Measurements from ENCODE around the gene CRTC3. TPM values are rescaled to one million over a fixed set of nuclear protein-coding genes. Genes with fewer than 3 reads are reported as not detected.

The CRTC3 gene
- total RNA-seq, 1 donor from 2014 or later: 21.4 TPM

DNA sequence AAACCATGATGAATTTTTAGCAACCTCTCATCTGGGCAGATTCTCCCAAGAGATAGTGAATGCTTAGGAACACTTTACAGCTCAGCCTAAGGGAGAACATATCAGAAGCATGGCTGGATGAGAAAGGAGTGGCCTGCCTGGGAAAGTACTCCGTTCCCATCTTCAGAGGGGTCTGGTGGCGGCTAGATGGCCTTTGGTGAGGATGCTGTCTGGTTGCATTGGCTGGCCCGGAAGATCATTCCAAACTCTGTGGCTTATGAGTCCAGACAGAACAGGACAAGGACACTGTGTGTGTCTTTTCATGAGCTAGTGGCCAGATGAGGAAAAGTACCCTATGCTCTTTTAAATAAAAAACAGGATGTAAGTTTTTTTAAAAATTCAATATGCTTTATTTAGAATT lies 51.2 kb downstream of the CRTC3 start:
- Histone ChIP-seq H3K79me2 (ENCODE audit: insufficient read depth, low read length) (peaks cover 3% of the 10 kb centered on the region), H2AFZ (ENCODE audit: low read depth, low read length) (no peak overlapping the region), H3K27me3 (ENCODE audit: insufficient read depth, low read length) (no peaks in the 10 kb centered on the region), H3K27ac (ENCODE audit: low read depth, low read length) (no peak overlapping the region), H3K9ac (ENCODE audit: low read length) (no peak overlapping the region), H3K36me3 (ENCODE audit: insufficient read depth, low read length) (no peaks in the 10 kb centered on the region), H3K4me2 (ENCODE audit: low read length) (no peak overlapping the region), H3K4me1 (ENCODE audit: insufficient read depth, low read length) (no peaks in the 10 kb centered on the region), H4K20me1 (ENCODE audit: insufficient read depth, low read length) (peaks cover 36% of the 10 kb centered on the region), H3K9me3 (ENCODE audit: insufficient read depth, low read depth, low read length) (no peaks in the 10 kb centered on the region), H3K4me3 (ENCODE audit: insufficient read depth, low read depth, low read length) (no peak overlapping the region)
- no peak for TF ChIP-seq EZH2 (IDR thresholded peaks at IDR 0.05; ENCODE audit: insufficient read depth, low read length)
- TF ChIP-seq, protein P1, sequence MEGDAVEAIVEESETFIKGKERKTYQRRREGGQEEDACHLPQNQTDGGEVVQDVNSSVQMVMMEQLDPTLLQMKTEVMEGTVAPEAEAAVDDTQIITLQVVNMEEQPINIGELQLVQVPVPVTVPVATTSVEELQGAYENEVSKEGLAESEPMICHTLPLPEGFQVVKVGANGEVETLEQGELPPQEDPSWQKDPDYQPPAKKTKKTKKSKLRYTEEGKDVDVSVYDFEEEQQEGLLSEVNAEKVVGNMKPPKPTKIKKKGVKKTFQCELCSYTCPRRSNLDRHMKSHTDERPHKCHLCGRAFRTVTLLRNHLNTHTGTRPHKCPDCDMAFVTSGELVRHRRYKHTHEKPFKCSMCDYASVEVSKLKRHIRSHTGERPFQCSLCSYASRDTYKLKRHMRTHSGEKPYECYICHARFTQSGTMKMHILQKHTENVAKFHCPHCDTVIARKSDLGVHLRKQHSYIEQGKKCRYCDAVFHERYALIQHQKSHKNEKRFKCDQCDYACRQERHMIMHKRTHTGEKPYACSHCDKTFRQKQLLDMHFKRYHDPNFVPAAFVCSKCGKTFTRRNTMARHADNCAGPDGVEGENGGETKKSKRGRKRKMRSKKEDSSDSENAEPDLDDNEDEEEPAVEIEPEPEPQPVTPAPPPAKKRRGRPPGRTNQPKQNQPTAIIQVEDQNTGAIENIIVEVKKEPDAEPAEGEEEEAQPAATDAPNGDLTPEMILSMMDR (IDR thresholded peaks at IDR 0.05; ENCODE audit: insufficient read depth, low read depth, low read length): no peak
- Mint-ChIP-seq H3K27ac (ENCODE audit: unreplicated experiment) (no peak overlapping the region), H3K9me3 (ENCODE audit: unreplicated experiment) (no peaks in the 10 kb centered on the region), H3K4me1 (ENCODE audit: low read depth, unreplicated experiment) (no peaks in the 10 kb centered on the region), H3K36me3 (ENCODE audit: low read depth, unreplicated experiment) (peaks cover 2% of the 10 kb centered on the region), H3K27me3 (ENCODE audit: low read depth, unreplicated experiment) (no peaks in the 10 kb centered on the region), H3K4me3 (ENCODE audit: unreplicated experiment) (no peak overlapping the region)
- DNase-seq (ENCODE audit: low read depth): no peak
- FAIRE-seq: no peak

DNA sequence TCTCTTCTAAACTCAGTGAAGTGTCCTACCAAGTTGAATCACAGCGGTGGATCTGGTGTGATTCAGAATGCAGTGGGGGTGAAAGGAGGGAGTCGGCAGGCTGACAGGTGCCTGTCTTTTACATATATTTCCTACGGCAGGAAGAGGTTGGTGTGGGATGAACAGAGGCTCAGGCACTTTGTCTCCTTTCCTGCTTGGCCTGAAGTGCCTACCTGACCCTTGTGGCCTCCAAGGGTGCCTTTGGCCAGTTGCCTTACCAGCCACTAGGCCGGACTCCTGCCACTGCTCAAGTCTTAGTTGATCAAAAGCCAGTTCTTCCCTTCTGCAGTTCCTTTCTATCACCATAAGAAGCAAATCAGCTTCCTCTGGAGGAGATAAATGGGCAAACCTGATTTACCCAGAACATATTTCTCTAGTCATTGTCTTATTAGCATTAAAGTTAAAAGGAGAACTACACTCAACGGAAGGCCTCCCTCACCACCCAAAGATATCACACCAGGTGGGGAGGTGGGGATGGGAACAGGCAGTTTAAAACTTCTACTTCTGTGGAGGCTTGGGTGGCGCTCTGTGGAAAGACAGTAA lies 52.1 kb downstream of the CRTC3 start:
- no peak overlapping the region for H3K27ac Mint-ChIP-seq (ENCODE audit: unreplicated experiment)
- H3K36me3 Mint-ChIP-seq (ENCODE audit: low read depth, unreplicated experiment): peaks cover 2% of the 10 kb centered on the region
- no peaks in the 10 kb centered on the region for H3K36me3 ChIP-seq (ENCODE audit: insufficient read depth, low read length)
- H3K4me3 Mint-ChIP-seq (ENCODE audit: unreplicated experiment): no peak overlapping the region
- H3K27me3 Mint-ChIP-seq (ENCODE audit: low read depth, unreplicated experiment): no peaks in the 10 kb centered on the region
- H3K4me1 Mint-ChIP-seq (ENCODE audit: low read depth, unreplicated experiment): no peaks in the 10 kb centered on the region
- no peaks in the 10 kb centered on the region for H3K27me3 ChIP-seq (ENCODE audit: insufficient read depth, low read length)
- H3K4me2 ChIP-seq (ENCODE audit: low read length): no peak overlapping the region
- no peak overlapping the region for H3K27ac ChIP-seq (ENCODE audit: low read depth, low read length)
- FAIRE-seq (no peak), DNase-seq (ENCODE audit: low read depth) (no peak)
- TF ChIP-seq, protein P1 (IDR thresholded peaks at IDR 0.05; ENCODE audit: insufficient read depth, low read depth, low read length): no peak
- TF ChIP-seq EZH2 (IDR thresholded peaks at IDR 0.05; ENCODE audit: insufficient read depth, low read length): no peak
- H2AFZ ChIP-seq (ENCODE audit: low read depth, low read length): no peak overlapping the region
- H3K9me3 Mint-ChIP-seq (ENCODE audit: unreplicated experiment): no peaks in the 10 kb centered on the region
- no peaks in the 10 kb centered on the region for H3K9me3 ChIP-seq (ENCODE audit: insufficient read depth, low read depth, low read length)
- no peaks in the 10 kb centered on the region for H3K4me1 ChIP-seq (ENCODE audit: insufficient read depth, low read length)
- no peak overlapping the region for H3K9ac ChIP-seq (ENCODE audit: low read length)
- H4K20me1 ChIP-seq (ENCODE audit: insufficient read depth, low read length): peaks cover 36% of the 10 kb centered on the region
- no peak overlapping the region for H3K4me3 ChIP-seq (ENCODE audit: insufficient read depth, low read depth, low read length)
- no peaks in the 10 kb centered on the region for H3K79me2 ChIP-seq (ENCODE audit: insufficient read depth, low read length)

DNA sequence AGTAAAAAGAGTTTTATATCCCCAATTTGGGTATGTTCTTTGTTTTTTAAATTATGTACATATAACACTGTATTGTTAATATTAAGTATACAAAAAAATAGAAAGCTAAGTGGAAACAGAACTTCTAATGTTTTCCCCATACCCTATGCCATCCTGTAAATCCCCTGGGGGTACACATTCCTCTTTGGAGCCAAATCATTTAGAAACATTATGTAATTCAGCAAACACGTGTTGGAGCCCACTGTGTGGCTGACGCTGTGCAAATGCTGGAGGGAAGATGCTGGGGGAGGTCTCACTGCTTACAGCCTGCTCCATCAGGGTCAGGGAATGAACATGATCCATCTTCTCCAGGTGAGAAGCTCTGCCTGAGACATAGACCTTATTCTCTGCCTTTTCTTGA lies 52.8 kb downstream of the CRTC3 start:
- Histone ChIP-seq H3K4me3 (ENCODE audit: insufficient read depth, low read depth, low read length) (no peak overlapping the region), H3K27ac (ENCODE audit: low read depth, low read length) (no peak overlapping the region), H2AFZ (ENCODE audit: low read depth, low read length) (no peak overlapping the region), H3K79me2 (ENCODE audit: insufficient read depth, low read length) (no peaks in the 10 kb centered on the region), H3K36me3 (ENCODE audit: insufficient read depth, low read length) (no peaks in the 10 kb centered on the region), H3K9me3 (ENCODE audit: insufficient read depth, low read depth, low read length) (no peaks in the 10 kb centered on the region), H3K4me1 (ENCODE audit: insufficient read depth, low read length) (no peaks in the 10 kb centered on the region), H3K9ac (ENCODE audit: low read length) (no peak overlapping the region), H4K20me1 (ENCODE audit: insufficient read depth, low read length) (peaks cover 40% of the 10 kb centered on the region), H3K4me2 (ENCODE audit: low read length) (no peak overlapping the region), H3K27me3 (ENCODE audit: insufficient read depth, low read length) (no peaks in the 10 kb centered on the region)
- Mint-ChIP-seq H3K27me3 (ENCODE audit: low read depth, unreplicated experiment) (no peaks in the 10 kb centered on the region), H3K36me3 (ENCODE audit: low read depth, unreplicated experiment) (peaks cover 2% of the 10 kb centered on the region), H3K4me1 (ENCODE audit: low read depth, unreplicated experiment) (no peaks in the 10 kb centered on the region), H3K27ac (ENCODE audit: unreplicated experiment) (no peak overlapping the region), H3K4me3 (ENCODE audit: unreplicated experiment) (no peak overlapping the region), H3K9me3 (ENCODE audit: unreplicated experiment) (no peaks in the 10 kb centered on the region)
- FAIRE-seq: no peak
- DNase-seq (ENCODE audit: low read depth): no peak
- no peak for TF ChIP-seq EZH2 (IDR thresholded peaks at IDR 0.05; ENCODE audit: insufficient read depth, low read length)
- TF ChIP-seq, protein P1 (IDR thresholded peaks at IDR 0.05; ENCODE audit: insufficient read depth, low read depth, low read length): no peak
